DMS114 treated with DMSO at 0.1 percent for 48 hours (cell line): Measurements from ENCODE around the gene ADGRG1.

ENCODE experiments used
- DNase-seq: peaks from one replicate; lab custom pipeline; 2025; ENCODE audit not compliant: unreplicated experiment; lab: John Stamatoyannopoulos, UW

Gene ADGRG1

GRCh38 chr16:57635266-57636097, 7.1 kb downstream of the ADGRG1 start:
- DNase-seq = no peak

- no peak for DNase-seq
Measured at GRCh38 chr16:57636184-57636583, 7.8 kb downstream of the ADGRG1 start.

- DNase-seq = no peak
Measured at GRCh38 chr16:57637020-57637419, 8.6 kb downstream of the ADGRG1 start.

GRCh38 chr16:57637424-57637823, 9.0 kb downstream of the ADGRG1 start:
- DNase-seq = no peak

- DNase-seq = no peak
Measured at GRCh38 chr16:57637965-57638364, 9.5 kb downstream of the ADGRG1 start.

- no peak for DNase-seq
Measured at GRCh38 chr16:57638381-57638780, 10.0 kb downstream of the ADGRG1 start.

GRCh38 chr16:57639172-57639887, 10.9 kb downstream of the ADGRG1 start:
- no peak for DNase-seq

- DNase-seq = no peak
Measured at GRCh38 chr16:57640185-57640584, 11.8 kb downstream of the ADGRG1 start.

GRCh38 chr16:57640612-57641011, 12.2 kb downstream of the ADGRG1 start:
- DNase-seq = no peak

- DNase-seq = no peak
Measured at GRCh38 chr16:57642160-57643135, 14.0 kb downstream of the ADGRG1 start.

- no peak for DNase-seq
Measured at GRCh38 chr16:57643147-57643874, 14.9 kb downstream of the ADGRG1 start.

- DNase-seq = no peak
Measured at GRCh38 chr16:57643910-57644309, 15.5 kb downstream of the ADGRG1 start.

GRCh38 chr16:57644383-57645014, 16.1 kb downstream of the ADGRG1 start:
- no peak for DNase-seq

GRCh38 chr16:57645169-57645568, 16.7 kb downstream of the ADGRG1 start:
- no peak for DNase-seq

GRCh38 chr16:57645691-57646387, 17.4 kb downstream of the ADGRG1 start:
- no peak for DNase-seq

GRCh38 chr16:57646388-57647039, 18.1 kb downstream of the ADGRG1 start:
- DNase-seq = no peak

GRCh38 chr16:57647136-57647875, 18.9 kb downstream of the ADGRG1 start:
- no peak for DNase-seq

GRCh38 chr16:57648125-57648524, 19.7 kb downstream of the ADGRG1 start:
- no peak for DNase-seq
